Neuronal stem cell (in vitro differentiated cells): ENCODE results near the gene AGO3.
"Not testable (repeated sequence)": the region's sequence is repeated elsewhere in the genome, so short reads cannot be mapped to it uniquely, and the experiment has no call there.

Experiments used
- DNase-seq: peaks from one replicate; pipeline ENCODE4 v3.0.0-alpha.2; 2013; ENCODE audit warnings: low spot score
- H2AFZ ChIP-seq: one replicate; pipeline ENCODE4 v1.6.1; 2013; ENCODE audit warnings: mild to moderate bottlenecking, low read length, inconsistent platforms
- H2AK5ac ChIP-seq: 2 replicates; pipeline ENCODE4 v1.6.1; 2013; ENCODE audit warnings: low read depth, mild to moderate bottlenecking, inconsistent platforms, low read length, moderate library complexity, mixed read lengths
- H2BK120ac ChIP-seq: 2 replicates; pipeline ENCODE4 v1.6.1; 2013; ENCODE audit warnings: low read depth, mild to moderate bottlenecking, inconsistent platforms, low read length, moderate library complexity, mixed read lengths
- H2BK12ac ChIP-seq: one replicate; pipeline ENCODE4 v1.6.1; 2013; ENCODE audit warnings: low read length, inconsistent platforms
- H2BK15ac ChIP-seq: 2 replicates; pipeline ENCODE4 v1.6.1; 2013; ENCODE audit warnings: mild to moderate bottlenecking, low read length, inconsistent platforms, mixed read lengths
- H2BK5ac ChIP-seq: one replicate; pipeline ENCODE4 v1.6.1; 2013; ENCODE audit warnings: inconsistent platforms, mild to moderate bottlenecking, low read length, moderate library complexity
- H3K14ac ChIP-seq: one replicate; pipeline ENCODE4 v1.6.1; 2013; ENCODE audit warnings: low read length, inconsistent platforms
- H3K18ac ChIP-seq: 2 replicates; pipeline ENCODE4 v1.6.1; 2013; ENCODE audit warnings: low read length, inconsistent platforms
- H3K23ac ChIP-seq: 2 replicates; pipeline ENCODE4 v1.6.1; 2013; ENCODE audit warnings: low read depth, mild to moderate bottlenecking, mixed read lengths, low read length, inconsistent platforms; ENCODE audit not compliant: poor library complexity
- H3K27ac ChIP-seq: replicated peaks from 3 replicates; pipeline ENCODE4 v1.5.1; 2013; ENCODE audit warnings: low read length, inconsistent platforms
- H3K27me3 ChIP-seq, 3 experiments: 2 replicates each; pipeline ENCODE4 v1.6.1; 2013; ENCODE audit warnings: low read length in 3 of 3, mild to moderate bottlenecking in 2 of 3, inconsistent platforms in 1 of 3, low read depth in 1 of 3, mixed read lengths in 1 of 3, moderate library complexity in 1 of 3; ENCODE audit not compliant: control insufficient read depth in 3 of 3, insufficient read depth in 3 of 3
- H3K36me3 ChIP-seq, 2 donors: replicated peaks in 1 of 2; 2 replicates each; pipeline ENCODE4 v1.6.1; 2013; ENCODE audit warnings: low read length in 2 of 2; ENCODE audit not compliant: control insufficient read depth in 2 of 2, insufficient read depth in 2 of 2
- H3K4ac ChIP-seq: 2 replicates; pipeline ENCODE4 v1.6.1; 2013; ENCODE audit warnings: inconsistent platforms, mild to moderate bottlenecking, low read length, moderate library complexity
- H3K4me1 ChIP-seq, 2 donors: 1 replicate in 1 of 2; 2 replicates in 1 of 2; pipeline ENCODE4 v1.6.1; 2013; ENCODE audit warnings: low read length in 2 of 2, low read depth in 1 of 2; ENCODE audit not compliant: control insufficient read depth in 2 of 2, insufficient read depth in 1 of 2
- H3K4me2 ChIP-seq: one replicate; pipeline ENCODE4 v1.6.1; 2013; ENCODE audit warnings: mild to moderate bottlenecking, low read length, inconsistent platforms; ENCODE audit not compliant: insufficient read depth, poor library complexity, severe bottlenecking
- H3K4me3 ChIP-seq, 2 donors: 2 replicates each; pipeline ENCODE4 v1.5.1; 2013; ENCODE audit warnings: low read length in 2 of 2, mild to moderate bottlenecking in 2 of 2, inconsistent platforms in 1 of 2, moderate library complexity in 1 of 2
- H3K79me1 ChIP-seq: one replicate; pipeline ENCODE4 v1.6.1; 2013; ENCODE audit warnings: low read depth, mild to moderate bottlenecking, inconsistent platforms, low read length, moderate library complexity
- H3K9ac ChIP-seq: one replicate; pipeline ENCODE4 v1.6.1; 2013; ENCODE audit warnings: mild to moderate bottlenecking, low read depth, low read length, inconsistent platforms; ENCODE audit not compliant: poor library complexity
- H3K9me3 ChIP-seq, 2 donors: replicated peaks in 1 of 2; 2 replicates each; pipeline versions ENCODE3 to v1.6.1; 2013; ENCODE audit warnings: low read length in 2 of 2, mild to moderate bottlenecking in 2 of 2, inconsistent platforms in 1 of 2, low read depth in 1 of 2, mixed read lengths in 1 of 2, moderate library complexity in 1 of 2; ENCODE audit not compliant: control insufficient read depth in 2 of 2, insufficient read depth in 1 of 2
- H4K8ac ChIP-seq: one replicate; pipeline ENCODE4 v1.6.1; 2013; ENCODE audit warnings: low read depth, mild to moderate bottlenecking, inconsistent platforms, low read length, moderate library complexity
- H4K91ac ChIP-seq: one replicate; pipeline ENCODE4 v1.6.1; 2013; ENCODE audit warnings: low read length, low read depth, mild to moderate bottlenecking, inconsistent platforms; ENCODE audit not compliant: poor library complexity
- whole genome bisulfite sequencing, 2 donors: extraction: QIAGEN DNeasy Blood & Tissue Kit; methylation state at CpG; one replicate each; pipeline ENCODE4 v1.1.7; 2013; ENCODE audit warnings: missing lambda C conversion rate in 2 of 2, mixed read lengths in 1 of 2; ENCODE audit not compliant: insufficient read length in 2 of 2, insufficient replicate concordance in 1 of 2; ENCODE audit errors: extremely low coverage in 2 of 2; 5-methylcytosine and 5-hydroxymethylcytosine counted together

The AGO3 gene

GRCh38 chr1:35958558-35958957, 27.7 kb downstream of the AGO3 start:
- Histone ChIP-seq H3K36me3 (peaks cover 0 to 41% of the 10 kb centered on the region in 2 donors), H3K27ac (no peak overlapping the region), H3K14ac (no peak overlapping the region), H2BK5ac (no peak overlapping the region), H2BK15ac (no peak overlapping the region), H2AK5ac (no peak overlapping the region), H3K4ac (no peak overlapping the region), H3K9me3 (no peaks in the 10 kb centered on the region), H3K79me1 (no peaks in the 10 kb centered on the region), H4K8ac (no peak overlapping the region), H3K4me2 (no peak overlapping the region), H3K23ac (no peak overlapping the region), H2AFZ (no peak overlapping the region), H2BK120ac (no peak overlapping the region), H3K27me3 (no peaks in the 10 kb centered on the region), H3K18ac (no peak overlapping the region), H2BK12ac (no peak overlapping the region), H4K91ac (no peak overlapping the region), H3K4me3 (no peak overlapping the region), H3K9ac (no peak overlapping the region), H3K4me1 (no peaks in the 10 kb centered on the region)
- DNase-seq, result no peak
- WGBS, 2 donors, result no CpG with 5 or more reads among the region's 1 CpG

GRCh38 chr1:35959304-35959703, 28.4 kb downstream of the AGO3 start:
- Histone ChIP-seq H2BK15ac (no peak overlapping the region), H3K4me2 (no peak overlapping the region), H2BK12ac (no peak overlapping the region), H2AFZ (no peak overlapping the region), H2AK5ac (no peak overlapping the region), H2BK5ac (no peak overlapping the region), H4K8ac (no peak overlapping the region), H3K4me3 (no peak overlapping the region), H3K27me3 (no peaks in the 10 kb centered on the region), H3K9me3 (no peaks in the 10 kb centered on the region), H4K91ac (no peak overlapping the region), H3K9ac (no peak overlapping the region), H3K79me1 (no peaks in the 10 kb centered on the region), H3K4ac (no peak overlapping the region), H3K18ac (no peak overlapping the region), H3K4me1 (no peaks in the 10 kb centered on the region), H3K23ac (no peak overlapping the region), H2BK120ac (no peak overlapping the region), H3K36me3 (peaks cover 0 to 38% of the 10 kb centered on the region in 2 donors), H3K27ac (no peak overlapping the region), H3K14ac (no peak overlapping the region)
- no CpG with 5 or more reads among the region's 3 CpGs for WGBS, 2 donors
- no peak for DNase-seq

- no peak overlapping the region for H4K91ac ChIP-seq
- no peak for DNase-seq
- no peak overlapping the region for H3K27ac ChIP-seq
- H3K79me1 ChIP-seq, result no peaks in the 10 kb centered on the region
- no peaks in the 10 kb centered on the region for H3K27me3 ChIP-seq
- no peak overlapping the region for H2AK5ac ChIP-seq
- H3K4me3 ChIP-seq, result no peak overlapping the region
- WGBS, 2 donors, result no CpG with 5 or more reads among the region's 2 CpGs
- peaks cover 0 to 19% of the 10 kb centered on the region in 2 donors for H3K36me3 ChIP-seq
- H2BK12ac ChIP-seq, result no peak overlapping the region
- no peak overlapping the region for H2BK15ac ChIP-seq
- H3K4ac ChIP-seq, result no peak overlapping the region
- H3K23ac ChIP-seq, result no peak overlapping the region
- H3K18ac ChIP-seq, result no peak overlapping the region
- H3K4me1 ChIP-seq, result no peaks in the 10 kb centered on the region
- H2BK120ac ChIP-seq, result no peak overlapping the region
- no peak overlapping the region for H2BK5ac ChIP-seq
- H3K4me2 ChIP-seq, result no peak overlapping the region
- no peaks in the 10 kb centered on the region for H3K9me3 ChIP-seq
- no peak overlapping the region for H4K8ac ChIP-seq
- H2AFZ ChIP-seq, result no peak overlapping the region
- no peak overlapping the region for H3K14ac ChIP-seq
- H3K9ac ChIP-seq, result no peak overlapping the region
Observed at GRCh38 chr1:35962952-35963351, 32.0 kb downstream of the AGO3 start.

GRCh38 chr1:35964277-35964676, 33.4 kb downstream of the AGO3 start:
- not testable (repeated sequence) for H3K4me3 ChIP-seq, H2AK5ac ChIP-seq, H2BK120ac ChIP-seq, H2AFZ ChIP-seq, H3K9ac ChIP-seq, H3K9me3 ChIP-seq, H2BK12ac ChIP-seq, H3K23ac ChIP-seq, H3K27me3 ChIP-seq, H3K4me2 ChIP-seq, H2BK15ac ChIP-seq, H3K27ac ChIP-seq, H4K91ac ChIP-seq, H3K79me1 ChIP-seq, H2BK5ac ChIP-seq, H3K4me1 ChIP-seq, H3K18ac ChIP-seq, H4K8ac ChIP-seq, DNase-seq, H3K14ac ChIP-seq, H3K4ac ChIP-seq
- WGBS, 2 donors, result no CpG with 5 or more reads among the region's 1 CpG
- peaks cover 1 to 32% of the 10 kb centered on the region in 2 donors for H3K36me3 ChIP-seq
